IPS-NIHi11 (cell line): ENCODE results near the gene CFAP65.

Experiments used
- DNase-seq: peaks from one replicate; pipeline ENCODE4 v3.0.0; 2012; ENCODE audit warnings: mixed read lengths, low spot score

The CFAP65 gene

GRCh38 chr2:219016721-219017120, 24.6 kb downstream of the CFAP65 start:
- DNase-seq = no peak

DNA sequence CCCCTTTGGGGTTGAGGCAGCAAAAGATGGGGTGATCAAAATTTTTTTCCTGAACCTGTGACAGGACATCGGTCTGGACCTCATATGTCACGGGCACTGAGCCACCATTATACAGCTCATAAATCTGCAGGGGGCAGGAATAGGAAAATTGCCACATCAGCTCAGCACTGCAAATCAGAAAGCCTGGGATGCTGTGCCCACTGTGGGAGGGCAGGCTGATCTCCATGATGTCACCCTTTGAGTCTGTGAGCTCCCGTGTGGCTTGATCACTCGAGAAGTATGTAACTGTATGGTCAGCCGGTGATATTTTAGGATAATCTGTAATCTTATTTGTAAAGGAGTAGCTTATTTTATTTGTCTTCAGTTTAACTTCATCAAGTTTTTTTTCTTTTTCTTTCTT, 30.4 kb downstream of the CFAP65 start:
- no peak for DNase-seq

GRCh38 chr2:219010162-219010756, 31.1 kb downstream of the CFAP65 start:
- DNase-seq = peak; percentile 73

GRCh38 chr2:219009294-219009693, 32.0 kb downstream of the CFAP65 start:
- DNase-seq = no peak

GRCh38 chr2:219003979-219004378, 37.3 kb downstream of the CFAP65 start:
- DNase-seq = no peak

- DNase-seq = peak; percentile 96
Measured at GRCh38 chr2:219003267-219003634, 38.1 kb downstream of the CFAP65 start.

DNA sequence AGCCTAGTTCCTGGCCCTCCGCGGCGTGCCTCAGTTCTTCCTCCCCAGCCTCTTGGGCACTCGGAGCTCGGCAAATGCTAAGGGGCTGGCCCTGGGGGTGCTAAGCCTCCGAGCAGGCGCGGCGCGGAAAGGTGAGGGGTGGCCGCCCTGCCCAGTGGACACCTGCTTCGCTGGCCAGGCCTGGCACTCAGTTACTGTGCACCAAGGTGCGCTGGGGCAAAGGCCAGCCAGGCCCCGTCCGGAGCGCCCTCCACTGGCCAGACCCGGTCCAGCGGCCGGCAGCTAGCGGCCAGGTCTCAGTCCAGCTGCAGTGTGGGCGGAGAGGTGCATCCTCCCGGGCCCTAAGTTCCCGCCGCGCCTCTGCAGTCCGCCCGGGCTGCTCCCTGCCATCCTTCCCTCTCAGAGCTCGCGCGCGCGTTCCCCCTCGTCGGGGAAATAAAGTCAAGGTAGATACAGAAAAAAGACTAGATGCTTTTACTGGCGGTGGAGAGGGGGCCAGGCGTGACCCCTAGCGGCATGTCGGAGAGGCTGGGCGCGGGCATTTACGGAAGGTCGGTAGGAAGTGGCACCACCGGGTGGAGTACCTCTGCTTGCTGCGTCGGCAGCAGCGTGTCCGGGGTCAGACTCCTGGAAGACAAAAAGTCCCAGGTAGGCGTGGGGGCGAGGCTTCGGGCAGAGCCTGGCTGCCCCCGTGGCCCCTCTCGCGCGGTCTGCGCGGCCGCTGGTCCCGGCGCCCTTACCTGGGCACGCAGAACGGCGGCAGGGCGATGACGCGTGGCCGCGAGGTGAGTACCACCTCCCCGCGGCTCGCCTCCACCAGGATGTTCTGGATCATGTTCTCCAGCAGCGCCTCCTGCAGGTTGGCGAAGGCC, 38.7 kb downstream of the CFAP65 start:
- DNase-seq = peak; percentile 90

GRCh38 chr2:219001577-219002394, 39.5 kb downstream of the CFAP65 start:
- no peak for DNase-seq

DNA sequence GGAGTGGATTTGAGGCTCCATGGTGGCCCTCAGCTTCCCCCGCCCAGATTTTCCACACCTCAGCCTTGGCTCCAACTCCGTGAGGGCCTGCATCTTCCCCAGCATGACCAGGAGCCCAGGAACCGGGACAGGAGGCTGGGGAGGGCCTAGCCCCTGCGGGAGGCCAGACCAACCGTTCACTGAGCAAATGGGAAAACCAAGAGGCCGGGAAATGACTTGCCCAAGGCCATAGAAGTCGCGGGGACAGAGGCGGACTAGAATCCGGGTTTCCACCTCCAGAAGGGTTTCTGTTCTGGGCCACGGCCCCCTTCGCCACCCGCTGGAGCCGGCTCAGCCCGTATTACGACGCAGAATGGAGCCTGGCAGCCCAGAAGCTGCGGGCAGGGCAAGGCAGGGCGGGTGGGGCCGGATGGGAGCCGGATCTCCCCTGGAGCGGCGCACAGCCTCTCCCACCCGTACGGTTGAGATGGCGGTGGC, 40.2 kb downstream of the CFAP65 start:
- DNase-seq = no peak

GRCh38 chr2:219000569-219000960, 40.8 kb downstream of the CFAP65 start:
- DNase-seq = no peak

DNA sequence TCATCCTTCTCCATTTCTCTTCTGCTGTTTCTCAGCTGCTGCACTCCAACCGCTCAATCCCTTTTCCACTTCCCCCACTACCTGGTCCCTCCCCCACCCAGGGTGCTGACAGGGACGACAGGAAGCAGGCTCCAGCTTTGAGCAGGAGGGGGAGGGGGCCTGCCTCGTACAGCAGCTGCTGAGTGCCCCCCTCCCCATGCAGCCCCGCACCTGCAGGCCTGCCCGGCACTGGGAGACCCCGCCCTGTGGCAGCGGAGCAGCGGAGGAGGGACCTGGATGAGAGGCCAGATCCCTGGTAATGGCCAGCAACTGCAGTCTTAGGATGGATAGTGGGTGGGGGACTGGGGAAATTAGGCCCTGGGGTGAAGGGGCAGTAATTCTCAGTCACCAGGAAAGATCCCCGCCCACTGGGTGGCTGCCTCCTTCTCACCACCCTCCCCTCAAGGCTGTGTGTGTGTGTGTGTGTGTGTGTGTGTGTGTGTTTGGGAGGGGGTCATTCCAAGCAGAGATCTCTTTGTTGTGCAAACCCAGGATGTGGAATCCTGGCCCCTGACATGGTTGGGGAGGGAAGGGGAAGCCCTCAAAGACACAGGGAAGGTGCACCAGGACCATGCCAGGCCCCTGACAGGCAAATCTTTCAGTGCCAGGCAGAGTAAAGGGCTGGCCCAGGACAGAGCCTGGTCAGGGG, 41.3 kb downstream of the CFAP65 start:
- DNase-seq = no peak

DNA sequence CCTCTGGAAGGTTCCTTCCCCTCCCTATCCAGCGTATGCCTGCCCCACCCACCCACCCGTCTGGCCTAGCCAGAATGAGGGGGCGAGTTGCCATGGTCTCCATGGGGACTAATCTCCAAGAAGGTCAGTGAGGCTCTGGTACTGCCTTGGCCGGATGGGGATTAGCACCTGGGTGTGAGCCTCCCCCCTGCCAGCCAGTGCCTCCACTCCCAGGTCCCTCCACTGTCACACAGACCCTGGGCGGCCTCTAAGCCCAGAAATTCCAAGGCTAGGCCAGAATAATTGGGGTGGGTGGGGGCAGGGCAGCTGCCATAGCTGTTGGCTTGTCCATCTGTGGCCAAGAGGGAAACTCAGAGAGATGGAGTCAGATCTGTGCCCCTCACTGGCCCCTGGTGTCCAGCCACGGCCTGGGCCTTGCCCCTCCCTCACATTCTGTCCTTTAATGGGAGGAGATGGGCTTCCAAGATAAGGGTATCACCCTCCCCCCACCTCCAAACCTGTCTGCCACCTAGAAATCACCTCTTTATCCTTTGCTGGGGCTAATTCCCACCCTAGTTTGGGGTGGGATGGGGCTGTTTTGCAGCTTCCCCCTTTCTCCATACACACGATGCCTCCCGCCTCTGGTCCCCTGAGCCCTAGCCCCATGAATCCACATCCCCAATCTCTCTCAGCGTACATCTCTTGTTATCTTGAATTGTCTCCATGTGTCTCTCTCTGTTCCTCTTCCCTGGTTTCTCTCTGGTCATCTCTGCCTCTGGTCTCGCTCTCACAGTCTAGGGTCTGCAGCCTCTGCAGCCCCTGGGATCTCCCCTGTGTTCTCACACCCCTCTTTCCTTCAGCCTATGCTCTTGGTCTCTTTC, 42.1 kb downstream of the CFAP65 start:
- no peak for DNase-seq

DNA sequence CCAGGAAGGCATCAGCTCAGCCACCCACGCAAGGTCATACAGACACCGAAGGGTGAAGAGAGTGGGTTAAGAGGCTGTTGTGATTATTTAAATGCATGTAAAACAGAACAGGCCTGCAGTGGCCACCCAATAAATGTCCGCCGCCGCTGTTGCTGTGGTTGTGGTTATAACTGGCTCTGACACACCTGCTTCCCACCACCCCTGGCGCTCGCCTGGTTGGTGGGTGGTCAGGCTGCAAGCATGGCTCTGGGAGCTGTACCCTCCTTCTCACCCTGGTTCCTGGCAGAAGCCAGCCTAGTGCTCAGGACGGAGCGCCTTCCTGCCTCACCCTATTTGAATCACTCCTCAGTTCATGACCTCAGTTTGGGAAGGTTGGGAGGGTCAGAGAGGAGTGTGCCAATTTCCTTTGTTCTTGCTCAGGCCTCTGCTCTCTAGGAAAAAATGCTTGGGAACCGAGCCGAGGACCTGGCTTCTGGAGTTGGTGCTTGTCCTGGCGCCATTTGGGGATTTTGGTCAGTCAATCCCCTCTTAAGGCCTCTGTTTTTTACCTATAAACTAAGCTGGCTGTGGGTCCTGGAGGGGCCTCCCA, 42.8 kb downstream of the CFAP65 start:
- no peak for DNase-seq

- DNase-seq = no peak
Measured at GRCh38 chr2:218997731-218998130, 43.6 kb downstream of the CFAP65 start.

- no peak for DNase-seq
Measured at GRCh38 chr2:218996937-218997336, 44.4 kb downstream of the CFAP65 start.

DNA sequence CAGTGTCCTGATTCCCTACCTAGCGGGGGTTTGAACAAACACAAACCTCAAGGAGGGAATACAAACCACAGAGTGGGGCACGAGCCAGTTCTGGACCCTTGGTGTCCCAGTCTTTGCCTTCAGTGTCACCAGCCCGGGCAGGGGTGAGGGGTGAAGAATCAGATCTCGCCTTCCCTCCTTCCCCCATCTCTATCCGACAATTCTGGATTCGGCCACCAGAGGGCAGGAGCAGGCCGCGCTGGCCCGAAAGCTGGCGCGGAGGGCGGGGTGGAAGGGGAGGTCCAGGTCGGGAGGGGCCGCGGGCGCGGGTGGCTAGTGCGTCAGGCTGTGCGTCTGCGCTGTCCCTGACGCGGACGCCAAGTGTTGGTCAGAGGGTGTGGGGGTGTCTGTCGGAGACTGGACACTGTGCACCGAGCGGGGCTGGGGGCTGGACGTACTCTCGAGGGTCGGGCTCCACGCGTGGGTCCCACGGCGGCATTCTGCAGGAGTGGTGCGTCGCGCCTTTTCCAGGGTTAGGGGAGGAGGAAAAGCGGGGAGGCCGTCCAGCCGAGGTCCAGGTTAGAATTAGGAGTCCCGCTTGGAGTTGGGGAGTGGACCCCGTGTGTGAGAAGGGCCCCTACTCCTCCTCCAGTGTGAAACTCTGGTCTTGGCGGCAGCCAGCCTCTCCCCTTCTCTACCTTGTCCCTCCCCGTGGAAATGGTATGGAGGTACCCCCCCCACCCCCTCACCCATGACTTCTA, 45.2 kb downstream of the CFAP65 start:
- peak; percentile 92 for DNase-seq

DNA sequence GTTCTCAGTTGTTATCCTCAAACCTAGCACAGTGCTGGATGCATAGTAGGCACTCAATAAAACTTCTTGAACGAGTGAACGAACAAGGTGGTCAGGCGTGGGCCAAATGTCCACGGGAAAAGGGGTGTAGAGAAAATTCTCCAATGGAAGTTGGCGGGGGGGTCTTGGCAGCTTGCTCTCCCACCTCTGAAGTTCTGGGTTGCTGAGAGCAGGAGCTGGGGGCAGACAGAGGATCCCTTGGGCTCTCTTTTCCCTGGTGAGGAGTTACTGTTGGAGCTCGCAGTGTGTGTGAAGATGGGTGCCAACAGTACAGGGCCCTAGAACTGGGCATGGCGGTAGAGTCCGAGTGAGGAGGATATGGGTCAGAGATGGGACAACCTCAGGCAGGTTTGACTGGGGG, 45.8 kb downstream of the CFAP65 start:
- no peak for DNase-seq

- DNase-seq = no peak
Measured at GRCh38 chr2:218993345-218994315, 47.7 kb downstream of the CFAP65 start, which contains the start of gene CRYBA2. Gene CRYBA2, minus strand, starts transcription at chr2:218993422. Its CDS starts 246 bp downstream, at chr2:218993176.
